CD14-positive monocyte (primary cell): ENCODE data around the gene MBP. TPM values are rescaled to one million over a fixed set of nuclear protein-coding genes. Genes with fewer than 3 reads are reported as not detected.

Experiments
- DNase-seq, 3 donors: peaks; one replicate each; pipeline ENCODE4 v3.0.0-alpha.2; 2011 to 2022
- H2AFZ ChIP-seq: 2 replicates; pipeline ENCODE4 v1.6.0; 2012; ENCODE audit warnings: mild to moderate bottlenecking, low read depth, low read length, inconsistent platforms; ENCODE audit not compliant: insufficient read depth, poor library complexity, severe bottlenecking
- H3K27ac ChIP-seq, 2 donors: 1 replicate in 1 of 2; 2 replicates in 1 of 2; pipeline ENCODE4 v1.5.1; 2012 to 2013; ENCODE audit warnings: low read length in 2 of 2, control low read depth in 1 of 2, inconsistent platforms in 1 of 2, low read depth in 1 of 2, mild to moderate bottlenecking in 1 of 2
- H3K27me3 ChIP-seq, 2 donors: one replicate each; pipeline versions ENCODE4 v1.6.0 to v1.6.1; 2011 to 2013; ENCODE audit warnings: low read length in 2 of 2; ENCODE audit not compliant: control insufficient read depth in 2 of 2, insufficient read depth in 2 of 2
- H3K36me3 ChIP-seq, 2 donors: replicated peaks in 1 of 2; 1 replicate in 1 of 2; 2 replicates in 1 of 2; pipeline versions ENCODE4 v1.5.1 to v1.6.1; 2012 to 2013; ENCODE audit warnings: low read length in 2 of 2, control low read depth in 1 of 2, inconsistent platforms in 1 of 2, mild to moderate bottlenecking in 1 of 2; ENCODE audit not compliant: insufficient read depth in 2 of 2, control insufficient read depth in 1 of 2
- H3K4me1 ChIP-seq, 2 donors: 1 replicate in 1 of 2; 2 replicates in 1 of 2; pipeline versions ENCODE4 v1.5.1 to v1.6.1; 2012 to 2013; ENCODE audit warnings: low read length in 2 of 2, control low read depth in 1 of 2, inconsistent platforms in 1 of 2, mild to moderate bottlenecking in 1 of 2, moderate library complexity in 1 of 2; ENCODE audit not compliant: insufficient read depth in 2 of 2, control insufficient read depth in 1 of 2
- H3K4me2 ChIP-seq: replicated peaks from 2 replicates; pipeline ENCODE3; 2012; ENCODE audit warnings: low read length, moderate library complexity, mild to moderate bottlenecking; ENCODE audit not compliant: poor library complexity, severe bottlenecking; ENCODE audit errors: extremely low read depth
- H3K4me3 ChIP-seq, 3 experiments: fragments of 200-600 bp in 1 of 3; sonication (generic) in 1 of 3; replicated peaks in 1 of 3; 1 replicate in 2 of 3; 2 replicates in 1 of 3; pipeline ENCODE4 v1.5.1; 2011 to 2013; ENCODE audit warnings: low read length in 3 of 3, mild to moderate bottlenecking in 3 of 3, control low read depth in 2 of 3, low read depth in 2 of 3, inconsistent platforms in 1 of 3, moderate library complexity in 1 of 3
- H3K79me2 ChIP-seq: 2 replicates; pipeline ENCODE4 v1.6.0; 2012; ENCODE audit warnings: mild to moderate bottlenecking, control low read depth, inconsistent platforms, low read length, moderate library complexity; ENCODE audit not compliant: insufficient read depth
- H3K9ac ChIP-seq: 2 replicates; pipeline ENCODE4 v1.6.0; 2017; ENCODE audit warnings: low read length, mild to moderate bottlenecking; ENCODE audit not compliant: insufficient read depth, poor library complexity, severe bottlenecking
- H3K9me3 ChIP-seq, 2 donors: replicated peaks in 1 of 2; 1 replicate in 1 of 2; 2 replicates in 1 of 2; pipeline versions ENCODE4 v1.5.1 to v1.6.1; 2012 to 2013; ENCODE audit warnings: low read length in 2 of 2, control low read depth in 1 of 2; ENCODE audit not compliant: control insufficient read depth in 1 of 2, insufficient read depth in 1 of 2
- H4K20me1 ChIP-seq: 2 replicates; pipeline ENCODE4 v1.6.0; 2012; ENCODE audit warnings: mild to moderate bottlenecking, low read length, control low read depth, moderate library complexity; ENCODE audit not compliant: insufficient read depth
- H3K27ac Mint-ChIP-seq, 7 donors: one replicate each; pipeline ENCODE4 v1.8.0; 2020; ENCODE audit warnings: mild to moderate bottlenecking in 7 of 7, mixed read lengths in 7 of 7, moderate library complexity in 6 of 7, inconsistent platforms in 2 of 7
- H3K27me3 Mint-ChIP-seq, 3 donors: one replicate each; pipeline ENCODE4 v1.8.0; 2021 to 2022; ENCODE audit warnings: low read depth in 3 of 3, mild to moderate bottlenecking in 3 of 3, mixed read lengths in 3 of 3, moderate library complexity in 3 of 3, inconsistent platforms in 1 of 3
- H3K36me3 Mint-ChIP-seq, 2 donors: one replicate each; pipeline ENCODE4 v1.8.0; 2020; ENCODE audit warnings: mixed read lengths in 2 of 2, inconsistent platforms in 1 of 2, mild to moderate bottlenecking in 1 of 2
- H3K4me1 Mint-ChIP-seq: one replicate; pipeline ENCODE4 v1.8.0; 2020; ENCODE audit warnings: mild to moderate bottlenecking, mixed read lengths
- H3K4me3 Mint-ChIP-seq, 2 donors: one replicate each; pipeline ENCODE4 v1.8.0; 2020; ENCODE audit warnings: mild to moderate bottlenecking in 2 of 2, mixed read lengths in 2 of 2, moderate library complexity in 1 of 2
- H3K9me3 Mint-ChIP-seq, 7 donors: one replicate each; pipeline ENCODE4 v1.8.0; 2020 to 2022; ENCODE audit warnings: mixed read lengths in 7 of 7, mild to moderate bottlenecking in 6 of 7, moderate library complexity in 6 of 7, inconsistent platforms in 2 of 7
- WGBS: methylation state at CpG from one replicate; pipeline ENCODE4 v1.1.5; 2013; ENCODE audit warnings: missing lambda C conversion rate; ENCODE audit not compliant: insufficient coverage; 5-methylcytosine and 5-hydroxymethylcytosine counted together
- intact Hi-C, 2 donors: fragments of 100-400 bp; cut with micrococcal nuclease; formaldehyde crosslinking; loops; one replicate each; pipeline versions ENCODE4 v1.15.0 to v1.15.1; 2023
- polyA plus RNA-seq, 3 donors: library from polyadenylated mRNA; depleted of rRNA in 1 of 3; unstranded in 2 of 3; stranded (reverse) in 1 of 3; fragments of 300-500 nt in 2 of 3; fragments of >200 nt in 1 of 3; fragmentation: Illumina TruSeq in 2 of 3; gene quantifications; 1 replicate in 2 of 3; 2 replicates in 1 of 3; pipeline ENCODE4 v1.2.3, GENCODE V29; 2012 to 2021
- TF ChIP-seq, protein P1 (sequence below): fragments of 200-600 bp; IDR thresholded peaks from one replicate; pipeline ENCODE4 v1.8.0; 2022; ENCODE audit warnings: antibody characterized with exemption, mild to moderate bottlenecking

Gene MBP
- polyA plus RNA-seq, 3 donors: 47.7 to 81.0 (median 50.4) TPM

- TF ChIP-seq, protein P1, sequence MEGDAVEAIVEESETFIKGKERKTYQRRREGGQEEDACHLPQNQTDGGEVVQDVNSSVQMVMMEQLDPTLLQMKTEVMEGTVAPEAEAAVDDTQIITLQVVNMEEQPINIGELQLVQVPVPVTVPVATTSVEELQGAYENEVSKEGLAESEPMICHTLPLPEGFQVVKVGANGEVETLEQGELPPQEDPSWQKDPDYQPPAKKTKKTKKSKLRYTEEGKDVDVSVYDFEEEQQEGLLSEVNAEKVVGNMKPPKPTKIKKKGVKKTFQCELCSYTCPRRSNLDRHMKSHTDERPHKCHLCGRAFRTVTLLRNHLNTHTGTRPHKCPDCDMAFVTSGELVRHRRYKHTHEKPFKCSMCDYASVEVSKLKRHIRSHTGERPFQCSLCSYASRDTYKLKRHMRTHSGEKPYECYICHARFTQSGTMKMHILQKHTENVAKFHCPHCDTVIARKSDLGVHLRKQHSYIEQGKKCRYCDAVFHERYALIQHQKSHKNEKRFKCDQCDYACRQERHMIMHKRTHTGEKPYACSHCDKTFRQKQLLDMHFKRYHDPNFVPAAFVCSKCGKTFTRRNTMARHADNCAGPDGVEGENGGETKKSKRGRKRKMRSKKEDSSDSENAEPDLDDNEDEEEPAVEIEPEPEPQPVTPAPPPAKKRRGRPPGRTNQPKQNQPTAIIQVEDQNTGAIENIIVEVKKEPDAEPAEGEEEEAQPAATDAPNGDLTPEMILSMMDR: no peak
- Mint-ChIP-seq H3K4me1 (peaks cover 89% of the 10 kb centered on the region), H3K9me3 (peaks cover 0 to 1% (median 0%) of the 10 kb centered on the region in 7 donors), H3K27me3 (no peaks in the 10 kb centered on the region), H3K36me3 (peaks cover 58 to 77% of the 10 kb centered on the region in 2 donors), H3K27ac (peak overlapping the region; percentile 100), H3K4me3 (peak overlapping the region; percentile 59 to 62)
- H3K4me2 ChIP-seq: peak overlapping the region; percentile 17
- H3K4me1 ChIP-seq: peaks cover 72% of the 10 kb centered on the region in 2 donors
- no peaks in the 10 kb centered on the region for H3K27me3 ChIP-seq
- peak overlapping the region; percentile 83 for H3K9ac ChIP-seq
- intact Hi-C loops: loop anchor here (2.0 to 5.0 kb wide), 4 partner anchors 35 to 140 kb away; no protein-coding TSS in a partner anchor
- H3K27ac ChIP-seq: peak overlapping the region; percentile 98 to 100
- no peaks in the 10 kb centered on the region for H3K9me3 ChIP-seq
- DNase-seq: peak; percentile 89 to 93 (median 92)
- no peak overlapping the region for H2AFZ ChIP-seq
- H3K4me3 ChIP-seq: no peak overlapping the region
- no peaks in the 10 kb centered on the region for H4K20me1 ChIP-seq
- H3K36me3 ChIP-seq: peaks cover 4 to 29% of the 10 kb centered on the region in 2 donors
- 0% methylated on average over 11 of the region's 14 CpGs for WGBS
- peaks cover 67% of the 10 kb centered on the region for H3K79me2 ChIP-seq
These were observed 65.1 kb downstream of the MBP start for GRCh38 chr18:77067291-77068061.

DNA sequence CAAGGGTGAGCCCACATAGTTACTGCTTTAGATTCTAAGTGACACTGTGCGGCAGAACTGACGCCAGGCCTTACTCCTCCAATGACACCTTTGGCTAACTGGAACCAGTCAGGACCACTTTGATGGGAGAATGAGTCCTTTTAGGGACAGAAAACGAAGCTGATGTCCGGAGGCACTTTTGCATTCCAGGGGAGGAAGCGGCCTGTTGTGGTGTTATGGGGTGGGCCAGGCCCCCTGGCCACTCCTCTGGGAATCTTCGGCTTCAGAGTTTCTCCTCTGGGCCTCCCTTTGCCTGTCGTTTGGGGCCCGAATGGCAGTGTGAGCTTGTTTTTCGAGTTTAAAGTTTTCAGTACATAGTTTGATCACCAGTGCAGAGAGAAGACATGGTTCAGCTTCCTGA, 65.9 kb downstream of the MBP start:
- no peak overlapping the region for H3K4me2 ChIP-seq
- H3K27ac Mint-ChIP-seq: peak overlapping the region; percentile 100
- no peaks in the 10 kb centered on the region for H3K9me3 ChIP-seq
- H3K27me3 Mint-ChIP-seq: no peaks in the 10 kb centered on the region
- no peak overlapping the region for H3K4me3 Mint-ChIP-seq
- H3K9ac ChIP-seq: peak overlapping the region; percentile 83
- no peaks in the 10 kb centered on the region for H4K20me1 ChIP-seq
- peaks cover 4 to 22% of the 10 kb centered on the region in 2 donors for H3K36me3 ChIP-seq
- DNase-seq: no peak
- intact Hi-C loops: loop anchor here (2.0 to 5.0 kb wide), 4 partner anchors 36 to 141 kb away; no protein-coding TSS in a partner anchor
- H3K4me3 ChIP-seq: no peak overlapping the region
- H3K4me1 Mint-ChIP-seq: peaks cover 90% of the 10 kb centered on the region
- H3K9me3 Mint-ChIP-seq: peaks cover 0 to 4% (median 0%) of the 10 kb centered on the region in 7 donors
- H3K27me3 ChIP-seq: no peaks in the 10 kb centered on the region
- H3K79me2 ChIP-seq: peaks cover 59% of the 10 kb centered on the region
- peak overlapping the region; percentile 98 to 100 for H3K27ac ChIP-seq
- TF ChIP-seq, protein P1: no peak
- H2AFZ ChIP-seq: no peak overlapping the region
- H3K4me1 ChIP-seq: peaks cover 80% of the 10 kb centered on the region in 2 donors
- H3K36me3 Mint-ChIP-seq: peaks cover 56 to 76% of the 10 kb centered on the region in 2 donors
- 80% methylated on average over 5 of the region's 9 CpGs for WGBS
